H1 (cell line): ENCODE measurements around the gene PEAK3. TPM values are rescaled to one million over a fixed set of nuclear protein-coding genes. Genes with fewer than 3 reads are reported as not detected.

ENCODE experiments used
- CTCF ChIA-PET: fragments of 300-600 bp; sonication (Branson Sonifier 250); formaldehyde crosslinking; loops from one replicate; lab custom pipeline; 2021; ENCODE audit not compliant: partially characterized antibody; lab: Charles Lee
- POLR2A ChIA-PET: fragments of 300-600 bp; sonication (Branson Sonifier 250); formaldehyde crosslinking; loops from one replicate; lab custom pipeline; 2021; ENCODE audit warnings: inconsistent platforms; ENCODE audit not compliant: partially characterized antibody; lab: Charles Lee
- DNase-seq, 2 experiments: peaks; one replicate each; pipeline versions ENCODE4 v3.0.0 to v3.0.0-alpha.2; 2010 to 2022; ENCODE audit warnings: low spot score in 2 of 2, low read depth in 1 of 2, mixed read lengths in 1 of 2
- FAIRE-seq: peaks from 2 replicates; lab custom pipeline; 2011; peaks lifted over from hg19 to GRCh38; lab: Jason Lieb, UNC
- H2AFZ ChIP-seq: 2 replicates; pipeline ENCODE4 v1.8.1; 2012; ENCODE audit warnings: low read length, inconsistent platforms
- H2AK5ac ChIP-seq: 2 replicates; pipeline ENCODE4 v1.6.1; 2013; ENCODE audit warnings: low read depth, low read length
- H2BK120ac ChIP-seq: replicated peaks from 2 replicates; pipeline ENCODE3; 2013; ENCODE audit warnings: low read depth, low read length, inconsistent platforms
- H2BK12ac ChIP-seq: 2 replicates; pipeline ENCODE4 v1.6.1; 2013; ENCODE audit warnings: low read depth, low read length
- H2BK15ac ChIP-seq: 2 replicates; pipeline ENCODE4 v1.6.1; 2013; ENCODE audit warnings: low read length
- H2BK20ac ChIP-seq: 2 replicates; pipeline ENCODE4 v1.6.1; 2013; ENCODE audit warnings: low read length
- H2BK5ac ChIP-seq: 2 replicates; pipeline ENCODE4 v1.6.1; 2013; ENCODE audit warnings: low read depth, low read length
- H3K14ac ChIP-seq: 2 replicates; pipeline ENCODE4 v1.6.1; 2013; ENCODE audit warnings: inconsistent platforms; ENCODE audit not compliant: insufficient read length
- H3K18ac ChIP-seq: 2 replicates; pipeline ENCODE4 v1.6.1; 2013; ENCODE audit warnings: low read length; ENCODE audit errors: extremely low read depth
- H3K23ac ChIP-seq: 2 replicates; pipeline ENCODE4 v1.6.1; 2013; ENCODE audit warnings: inconsistent platforms; ENCODE audit not compliant: insufficient read length
- H3K23me2 ChIP-seq: 2 replicates; pipeline ENCODE4 v1.6.1; 2013; ENCODE audit warnings: low read depth, low read length
- H3K27ac ChIP-seq: 2 replicates; pipeline ENCODE4 v1.6.1; 2011; ENCODE audit warnings: low read depth, low read length, inconsistent platforms
- H3K27me3 ChIP-seq, 4 experiments: replicated peaks in 1 of 4; 1 replicate in 1 of 4; 2 replicates in 3 of 4; pipeline versions ENCODE4 v1.6.1 to v1.8.1; 2011 to 2013; ENCODE audit warnings: low read length in 3 of 4, mild to moderate bottlenecking in 3 of 4, inconsistent platforms in 2 of 4, mixed read lengths in 2 of 4, moderate library complexity in 1 of 4; ENCODE audit not compliant: control insufficient read depth in 3 of 4, insufficient read depth in 3 of 4; ENCODE audit errors: extremely low read depth in 1 of 4
- H3K36me3 ChIP-seq, 4 experiments: 2 replicates each; pipeline versions ENCODE4 v1.6.1 to v1.8.1; 2011 to 2013; ENCODE audit warnings: mild to moderate bottlenecking in 4 of 4, low read length in 3 of 4, moderate library complexity in 2 of 4, control low read depth in 1 of 4, inconsistent platforms in 1 of 4; ENCODE audit not compliant: insufficient read depth in 4 of 4, control insufficient read depth in 2 of 4
- H3K4ac ChIP-seq: replicated peaks from 2 replicates; pipeline ENCODE3; 2013; ENCODE audit warnings: low read length, low read depth, mixed read lengths, inconsistent platforms; ENCODE audit not compliant: insufficient read length
- H3K4me1 ChIP-seq, 4 experiments: replicated peaks in 1 of 4; 1 replicate in 1 of 4; 2 replicates in 3 of 4; pipeline versions ENCODE4 v1.6.1 to v1.8.1; 2011 to 2013; ENCODE audit warnings: low read length in 3 of 4, inconsistent platforms in 2 of 4, mixed read lengths in 1 of 4; ENCODE audit not compliant: insufficient read depth in 4 of 4, control insufficient read depth in 3 of 4
- H3K4me2 ChIP-seq, 2 experiments: 2 replicates each; pipeline versions ENCODE4 v1.6.1 to v1.8.1; 2011 to 2013; ENCODE audit warnings: low read depth in 2 of 2, low read length in 2 of 2, control low read depth in 1 of 2, inconsistent platforms in 1 of 2, mild to moderate bottlenecking in 1 of 2; ENCODE audit not compliant: insufficient read depth in 1 of 2
- H3K4me3 ChIP-seq, 4 experiments: fragments of 200-600, 300-600 bp in 1 of 4; sonication (generic), shearing (Covaris generic), sonication (Bioruptor Twin) in 1 of 4; 2 replicates each; pipeline versions ENCODE4 v1.5.1 to v1.8.1; 2011 to 2016; ENCODE audit warnings: low read length in 4 of 4, low read depth in 3 of 4, control low read depth in 2 of 4, inconsistent platforms in 2 of 4, mild to moderate bottlenecking in 2 of 4, mixed read lengths in 1 of 4, moderate library complexity in 1 of 4; ENCODE audit not compliant: insufficient read depth in 2 of 4; ENCODE audit errors: extremely low read depth in 1 of 4
- H3K56ac ChIP-seq: replicated peaks from 2 replicates; pipeline ENCODE3; 2013; ENCODE audit warnings: low read depth, mild to moderate bottlenecking, mixed read lengths, low read length, inconsistent platforms; ENCODE audit not compliant: insufficient read length
- H3K79me1 ChIP-seq: 2 replicates; pipeline ENCODE4 v1.6.1; 2013; ENCODE audit warnings: low read depth, low read length, control low read depth
- H3K79me2 ChIP-seq, 2 experiments: 2 replicates each; pipeline versions ENCODE4 v1.6.1 to v1.8.1; 2012 to 2013; ENCODE audit warnings: low read length in 2 of 2, mild to moderate bottlenecking in 2 of 2, inconsistent platforms in 1 of 2; ENCODE audit not compliant: insufficient read depth in 2 of 2, control insufficient read depth in 1 of 2
- H3K9ac ChIP-seq, 4 experiments: replicated peaks in 1 of 4; 1 replicate in 1 of 4; 2 replicates in 3 of 4; pipeline versions ENCODE4 v1.6.1 to v1.8.1; 2011 to 2013; ENCODE audit warnings: low read depth in 3 of 4, low read length in 3 of 4, control low read depth in 2 of 4, mild to moderate bottlenecking in 2 of 4, moderate library complexity in 2 of 4, inconsistent platforms in 1 of 4; ENCODE audit errors: extremely low read depth in 1 of 4
- H3K9me3 ChIP-seq, 2 experiments: 2 replicates each; pipeline versions ENCODE4 v1.6.1 to v1.8.1; 2012 to 2013; ENCODE audit warnings: mild to moderate bottlenecking in 2 of 2, moderate library complexity in 2 of 2, control low read depth in 1 of 2, inconsistent platforms in 1 of 2, low read depth in 1 of 2, low read length in 1 of 2, mixed read lengths in 1 of 2; ENCODE audit not compliant: insufficient read depth in 2 of 2
- H4K20me1 ChIP-seq, 2 experiments: replicated peaks in 1 of 2; 2 replicates each; pipeline versions ENCODE3 to v1.8.1; 2011 to 2013; ENCODE audit warnings: inconsistent platforms in 2 of 2, low read length in 2 of 2, mild to moderate bottlenecking in 1 of 2; ENCODE audit not compliant: insufficient read depth in 2 of 2, control insufficient read depth in 1 of 2
- H4K5ac ChIP-seq: 2 replicates; pipeline ENCODE4 v1.6.1; 2013; ENCODE audit warnings: low read length, low read depth, mixed read lengths, inconsistent platforms; ENCODE audit not compliant: insufficient read length
- H4K8ac ChIP-seq: 2 replicates; pipeline ENCODE4 v1.8.0; 2013; ENCODE audit warnings: mild to moderate bottlenecking, moderate library complexity, low read length, inconsistent platforms; ENCODE audit not compliant: insufficient read depth; ENCODE audit errors: extremely low read depth
- H4K91ac ChIP-seq: replicated peaks from 2 replicates; pipeline ENCODE3; 2013; ENCODE audit warnings: low read length, mixed read lengths, inconsistent platforms; ENCODE audit not compliant: insufficient read length
- TAF7 ChIP-seq: optimal IDR thresholded peaks from 2 replicates; pipeline ENCODE3; 2011; ENCODE audit warnings: low read depth, mild to moderate bottlenecking, inconsistent platforms, low read length, moderate library complexity, borderline replicate concordance
- WGBS, 2 experiments: shearing (Covaris generic) in 1 of 2; methylation state at CpG; one replicate each; pipeline versions ENCODE4 v1.1.6 to v1.1.7; 2013 to 2015; ENCODE audit warnings: low lambda C conversion rate in 2 of 2, mixed read lengths in 2 of 2, inconsistent platforms in 1 of 2, low coverage in 1 of 2, missing lambda C conversion rate in 1 of 2; ENCODE audit not compliant: insufficient replicate concordance in 2 of 2, insufficient coverage in 1 of 2, insufficient read length in 1 of 2; ENCODE audit errors: extremely low coverage in 1 of 2, missing lambda C conversion rate in 1 of 2; 5-methylcytosine and 5-hydroxymethylcytosine counted together
- polyA plus RNA-seq, 7 experiments: library from polyadenylated mRNA; depleted of rRNA in 3 of 7; stranded (reverse) in 5 of 7; unstranded in 2 of 7; fragments of >200 nt in 5 of 7; fragments of 200-250 nt in 2 of 7; gene quantifications; 1 replicate in 5 of 7; 2 replicates in 1 of 7; 4 replicates in 1 of 7; pipeline versions ENCODE4 v1.2.1 to v1.2.3, GENCODE V29; 2011 to 2013; ENCODE audit warnings: missing spikeins in 2 of 7, mixed read lengths in 2 of 7
- total RNA-seq: library from RNA; stranded (reverse); fragmentation: NEBNext Ultra II Directional; extraction: Animal tissue kit (Norgen Biotek cat#: 25700); gene quantifications from 2 replicates; pipeline ENCODE4 v1.2.1, GENCODE V29; 2021
- TF ChIP-seq, protein P1 (sequence below): IDR thresholded peaks from 2 replicates; pipeline ENCODE4 v1.6.1; 2011; ENCODE audit warnings: low read depth, mild to moderate bottlenecking, low read length; ENCODE audit not compliant: insufficient read depth

The PEAK3 gene
- total and polyA plus RNA-seq, 2 of the 8 experiments (the other 6 are each of a cell fraction or from before 2014, with no cell fraction given), result not detected

DNA sequence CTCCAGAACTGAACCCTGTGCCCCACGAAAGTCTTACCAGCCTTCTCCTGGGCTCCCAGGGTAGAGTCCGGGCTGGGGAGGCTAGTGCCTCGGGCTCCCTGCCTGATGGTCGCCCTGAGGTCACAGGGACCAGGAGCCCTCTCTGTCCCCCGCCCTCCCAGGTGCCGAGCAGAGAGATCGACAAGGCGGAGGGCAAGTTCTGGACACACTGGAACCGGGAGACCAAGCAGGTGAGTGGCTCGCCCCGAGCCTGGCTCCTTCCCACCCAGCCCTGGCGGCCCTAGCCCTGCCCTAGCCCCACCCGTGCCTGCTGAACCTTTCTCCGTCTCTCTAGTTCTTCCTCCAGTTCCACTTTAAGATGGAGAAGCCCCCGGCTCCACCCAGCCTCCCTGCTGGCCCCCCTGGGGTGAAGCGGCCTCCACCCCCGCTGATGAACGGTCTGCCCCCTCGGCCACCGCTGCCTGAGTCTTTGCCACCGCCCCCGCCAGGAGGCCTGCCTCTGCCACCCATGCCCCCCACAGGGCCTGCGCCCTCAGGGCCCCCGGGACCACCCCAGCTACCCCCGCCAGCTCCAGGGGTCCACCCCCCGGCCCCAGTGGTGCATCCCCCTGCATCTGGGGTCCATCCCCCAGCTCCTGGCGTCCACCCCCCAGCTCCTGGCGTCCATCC lies 34.4 kb downstream of the PEAK3 start:
- Histone ChIP-seq H3K4me3 (no peak overlapping the region), H4K91ac (no peak overlapping the region), H3K27ac (no peak overlapping the region), H3K18ac (no peak overlapping the region), H2BK5ac (no peak overlapping the region), H2BK20ac (no peak overlapping the region), H3K9me3 (no peaks in the 10 kb centered on the region; a peak in 1 of 4 replicates), H3K79me1 (peaks cover 2% of the 10 kb centered on the region), H3K27me3 (peaks cover 0 to 5% (median 2%) of the 10 kb centered on the region in 4 experiments; a peak in 2 of 7 replicates), H3K23me2 (no peaks in the 10 kb centered on the region), H2AK5ac (no peak overlapping the region), H2BK15ac (no peak overlapping the region), H2BK12ac (no peak overlapping the region), H3K4me2 (no peak overlapping the region), H3K4me1 (no peaks in the 10 kb centered on the region; a peak in 1 of 7 replicates), H3K36me3 (peaks cover 28 to 49% (median 44%) of the 10 kb centered on the region in 4 experiments), H4K8ac (no peak overlapping the region), H3K56ac (no peak overlapping the region), H3K4ac (no peak overlapping the region), H3K14ac (no peak overlapping the region), H3K23ac (no peak overlapping the region), H4K5ac (no peak overlapping the region), H4K20me1 (peaks cover 20 to 36% of the 10 kb centered on the region in 2 experiments), H3K79me2 (peaks cover 0 to 16% of the 10 kb centered on the region in 2 experiments; a peak in 2 of 4 replicates), H3K9ac (no peak overlapping the region), H2BK120ac (no peak overlapping the region), H2AFZ (no peak overlapping the region)
- FAIRE-seq (no peak), DNase-seq (no peak)
- 98% methylated on average over 12 of the region's 28 CpGs; no CpG with 5 or more reads in 1 of the 2 experiments for WGBS, 2 experiments
- ChIA-PET CTCF (interaction anchor here (1.1 kb wide), 1 partner anchor 69 kb away, joined by 3 read pairs; no protein-coding TSS in a partner anchor), POLR2A (interaction anchor here (7.8 to 18.7 kb wide), 3 partner anchors 6 to 22 kb away, joined by 52 to 330 read pairs (median 206); partner anchors contain the start of genes PLEKHJ1 and SF3A2)
- TF ChIP-seq TAF7, result no peak
- TF ChIP-seq, protein P1, sequence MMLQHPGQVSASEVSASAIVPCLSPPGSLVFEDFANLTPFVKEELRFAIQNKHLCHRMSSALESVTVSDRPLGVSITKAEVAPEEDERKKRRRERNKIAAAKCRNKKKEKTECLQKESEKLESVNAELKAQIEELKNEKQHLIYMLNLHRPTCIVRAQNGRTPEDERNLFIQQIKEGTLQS, result no peak
